HG02973 (cell line): ENCODE results near the gene MYZAP.

ENCODE experiments used
- ATAC-seq: cut with Tn5 transposase; IDR thresholded peaks from one replicate; pipeline ENCODE4 v1.9.1; 2021; ENCODE audit warnings: moderate library complexity; ENCODE audit not compliant: unreplicated experiment

MYZAP gene

DNA sequence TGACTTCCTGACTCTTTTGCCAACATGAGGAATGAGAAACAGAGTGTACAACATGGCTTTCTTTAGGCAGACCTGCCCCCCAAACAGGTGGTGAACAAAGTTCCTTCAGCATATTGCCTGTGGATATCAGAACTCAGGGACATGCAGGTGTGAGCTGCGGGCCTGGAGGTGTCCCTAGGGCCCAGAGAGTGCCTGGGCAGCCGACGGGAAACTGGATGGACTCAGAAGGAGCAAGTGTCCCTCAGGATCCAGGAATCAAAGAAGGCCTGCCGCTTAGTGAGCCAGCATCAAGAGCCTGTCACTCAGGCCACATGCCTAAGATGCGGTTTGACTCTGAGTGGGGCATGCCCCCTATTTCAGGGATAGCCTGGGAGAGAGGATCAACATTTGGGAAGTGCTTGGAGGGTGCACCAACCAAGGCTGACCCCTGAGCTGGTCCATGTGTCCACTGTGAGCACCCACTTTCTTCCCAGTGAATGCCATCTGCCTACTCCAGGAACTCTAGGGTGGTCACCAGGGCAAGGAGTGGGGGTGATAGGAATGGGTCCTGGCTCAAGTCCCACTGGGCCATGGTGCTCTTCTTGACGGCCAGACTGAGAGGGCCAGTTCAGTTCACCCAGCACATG, 98.8 kb downstream of the MYZAP start:
- ATAC-seq, result no peak

DNA sequence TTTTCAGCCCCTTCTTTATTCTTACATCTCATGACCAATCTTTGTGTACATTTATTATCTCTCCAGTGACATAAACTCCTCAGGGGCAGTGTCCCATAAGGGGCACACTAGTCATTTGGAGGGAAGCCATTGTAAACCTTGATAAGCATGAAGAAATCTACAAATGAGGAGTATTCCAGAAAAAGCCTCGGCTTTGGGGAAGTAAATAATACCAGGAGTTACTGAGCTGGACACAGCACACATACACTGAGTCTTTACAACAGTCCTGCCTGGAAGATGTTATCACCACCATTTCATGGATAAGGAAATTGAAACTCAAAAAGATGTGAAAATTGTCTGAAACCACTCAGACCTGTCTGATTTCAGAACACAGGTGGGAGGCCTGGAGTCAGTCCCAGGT, 99.4 kb downstream of the MYZAP start:
- ATAC-seq, result no peak

DNA sequence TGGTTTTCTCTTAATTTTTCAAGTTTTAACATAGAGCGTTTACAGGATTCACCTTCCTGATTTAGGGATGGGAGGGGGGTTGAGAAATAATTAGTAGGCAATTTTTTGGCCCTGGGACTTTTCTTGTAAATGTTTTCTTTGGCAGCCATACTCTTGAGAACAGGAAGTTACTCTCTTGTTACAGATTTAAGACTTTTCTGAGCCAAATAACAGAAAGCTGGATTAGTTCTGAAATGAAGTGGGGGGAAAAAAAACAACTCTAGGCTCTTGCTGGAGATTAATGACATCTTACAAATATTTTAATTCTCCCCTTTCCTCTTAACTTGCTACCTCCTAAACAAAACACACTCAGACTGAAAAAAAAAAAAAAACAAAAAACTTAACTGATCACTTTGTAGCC, 101.0 kb downstream of the MYZAP start:
- no peak for ATAC-seq

DNA sequence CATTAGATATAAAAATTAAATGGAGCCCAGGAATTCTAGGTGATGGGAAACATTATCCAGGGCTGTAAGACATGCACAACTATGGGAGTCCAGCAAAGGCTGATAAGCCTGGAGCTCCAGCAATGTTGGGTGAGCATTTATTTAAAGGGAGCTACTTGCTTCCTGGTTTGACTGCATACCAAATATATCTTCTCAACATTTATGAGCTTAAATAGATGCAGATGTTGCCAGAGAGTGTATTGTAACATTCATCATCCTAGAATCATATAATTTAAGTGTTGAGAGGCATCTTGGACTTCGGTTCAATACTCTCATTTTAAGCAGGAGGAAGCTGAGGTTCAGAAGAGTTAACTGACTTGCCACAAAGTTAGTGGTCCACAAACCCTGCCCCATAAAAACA, 102.6 kb downstream of the MYZAP start:
- no peak for ATAC-seq

DNA sequence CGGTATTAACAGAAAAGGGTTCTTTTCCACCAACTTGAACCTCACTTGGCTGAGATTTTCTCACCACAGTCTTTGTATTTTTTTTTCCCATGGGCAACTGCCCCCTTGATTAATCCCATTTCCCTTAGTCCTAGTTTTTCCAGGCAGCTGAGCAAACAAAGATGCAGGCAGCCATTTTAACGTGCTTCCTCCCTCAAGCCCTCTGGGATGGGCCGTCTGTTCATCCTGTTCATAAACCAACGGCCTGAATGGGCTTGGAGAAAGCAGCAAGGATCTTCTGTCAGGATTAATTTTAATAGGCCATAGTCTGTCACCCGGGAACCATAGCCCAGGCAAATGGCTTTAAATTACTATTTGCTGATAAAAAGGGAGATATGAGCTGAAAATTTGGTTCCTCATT, 104.4 kb downstream of the MYZAP start:
- no peak for ATAC-seq

DNA sequence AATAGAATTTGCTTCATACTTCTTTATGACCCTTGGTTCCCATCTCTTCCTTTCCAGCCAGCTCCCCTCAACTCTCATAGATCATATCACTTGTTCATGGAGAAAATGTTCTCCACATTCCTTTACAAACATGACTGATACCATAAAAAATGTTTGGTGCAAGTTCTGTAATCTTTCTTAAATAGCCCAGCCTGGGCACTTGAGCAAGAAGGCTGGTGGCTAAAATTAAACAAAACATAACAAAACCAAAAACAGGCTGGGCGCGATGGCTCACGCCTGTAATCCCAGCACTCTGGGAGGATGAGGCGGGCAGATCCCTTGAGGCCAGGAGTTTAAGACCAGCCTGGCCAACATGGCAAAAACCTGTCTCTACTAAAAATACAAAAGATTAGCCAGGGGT, 105.9 kb downstream of the MYZAP start:
- no peak for ATAC-seq

DNA sequence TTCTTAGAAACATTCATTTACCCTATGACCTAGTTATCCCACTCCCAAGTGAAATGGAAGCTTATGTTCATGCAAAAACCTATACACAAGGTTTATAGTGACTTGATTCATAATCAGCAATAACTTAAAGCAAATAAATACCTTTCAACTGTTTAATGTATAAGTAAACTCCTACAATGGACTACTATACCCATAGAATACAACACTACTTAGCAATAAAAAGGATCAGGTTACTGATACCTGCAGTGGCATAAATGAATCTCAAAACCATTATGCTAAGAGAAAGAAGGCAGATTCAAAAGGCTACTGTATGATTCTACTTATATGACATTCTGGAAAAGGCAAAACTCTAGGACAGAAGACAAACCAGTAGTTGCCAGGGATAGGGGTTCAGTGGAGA, 106.5 kb downstream of the MYZAP start:
- ATAC-seq, result no peak

DNA sequence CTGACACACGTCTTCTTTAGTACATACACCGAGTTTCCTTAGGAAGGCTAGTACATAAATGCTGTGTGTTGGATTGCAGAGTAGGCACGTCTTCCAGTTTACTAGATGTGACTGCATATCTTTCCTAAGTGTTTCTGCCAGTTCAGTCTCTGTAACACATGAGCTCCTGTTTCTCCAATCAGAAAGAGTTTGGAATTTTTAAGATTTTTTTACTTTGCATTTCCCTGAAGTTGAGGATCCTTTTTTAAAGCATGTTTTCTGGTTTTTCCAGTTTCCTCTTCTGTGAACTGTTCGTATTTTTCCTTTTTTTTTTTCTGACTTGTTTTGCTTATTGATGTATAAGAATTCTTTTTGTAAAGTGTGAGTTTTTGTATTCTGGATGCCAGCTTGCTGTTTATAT, 107.3 kb downstream of the MYZAP start:
- ATAC-seq, result no peak

DNA sequence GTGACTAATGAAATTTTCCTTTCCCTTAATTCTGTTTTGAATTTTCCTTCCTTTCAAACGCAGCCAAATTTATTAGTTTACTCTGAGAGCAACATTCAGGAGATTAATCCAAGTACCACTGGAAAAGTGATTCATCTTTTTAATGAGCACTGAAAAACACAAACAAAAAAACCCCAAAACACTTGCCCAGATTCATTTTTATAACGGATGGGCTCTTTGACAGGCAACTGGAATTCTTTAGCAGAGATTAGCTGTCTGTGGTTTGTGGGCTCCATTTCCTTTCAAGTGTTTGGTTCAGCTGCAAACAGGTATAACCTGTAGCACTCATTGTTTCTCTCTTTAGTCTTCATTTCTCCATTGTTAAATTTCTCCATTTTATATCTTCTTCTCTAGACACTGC, 111.7 kb downstream of the MYZAP start:
- ATAC-seq, result no peak

DNA sequence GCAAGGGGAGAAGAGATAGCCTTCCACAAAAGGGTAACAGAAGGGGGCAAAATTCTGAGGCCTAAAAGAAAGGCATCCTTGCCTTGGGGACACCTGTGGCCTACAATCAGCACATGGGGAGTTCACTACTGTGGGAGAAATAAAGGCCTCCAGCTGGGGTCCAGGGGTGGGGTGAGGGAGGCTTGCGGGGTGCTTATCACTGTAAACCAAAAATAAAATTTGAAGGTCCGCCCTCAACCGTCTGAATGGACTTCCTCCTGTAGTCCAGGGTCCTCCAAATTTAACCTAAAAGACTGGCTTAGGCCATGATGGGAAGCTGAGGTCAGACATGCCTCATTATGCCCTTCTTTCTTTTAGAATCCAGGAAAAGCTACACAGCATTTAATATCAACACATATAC, 112.7 kb downstream of the MYZAP start:
- no peak for ATAC-seq

DNA sequence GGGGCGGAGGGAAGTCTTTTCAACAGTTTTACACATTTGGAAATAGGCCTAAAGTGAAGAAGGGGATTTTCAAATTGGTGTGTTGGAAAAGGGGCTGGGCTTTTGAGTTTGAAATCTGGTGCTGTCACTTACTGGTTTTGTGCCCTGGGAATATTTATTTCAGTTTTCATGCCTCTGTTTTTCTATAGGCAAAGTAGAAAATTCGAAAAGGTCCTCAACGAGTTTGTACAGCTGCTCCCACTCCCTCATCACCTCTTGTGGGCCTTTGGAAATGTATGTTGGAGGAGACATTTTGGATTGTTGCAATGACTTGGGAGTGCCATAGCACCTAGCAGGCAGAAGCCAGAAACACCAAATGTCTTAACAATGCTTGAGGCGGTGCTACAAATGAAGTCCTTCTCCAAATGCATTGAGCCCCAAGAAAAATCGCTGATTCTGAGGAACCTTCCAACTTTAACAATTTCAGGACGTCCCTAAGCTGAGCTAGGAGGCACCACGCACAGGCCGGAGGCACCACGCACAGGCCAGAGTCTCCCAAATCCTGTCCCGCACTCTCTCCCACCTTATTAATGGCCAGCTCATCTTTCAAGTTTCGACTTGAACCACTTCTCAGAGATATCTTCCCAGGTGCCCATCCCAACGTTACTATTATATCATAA, 114.2 kb downstream of the MYZAP start:
- ATAC-seq, result no peak

DNA sequence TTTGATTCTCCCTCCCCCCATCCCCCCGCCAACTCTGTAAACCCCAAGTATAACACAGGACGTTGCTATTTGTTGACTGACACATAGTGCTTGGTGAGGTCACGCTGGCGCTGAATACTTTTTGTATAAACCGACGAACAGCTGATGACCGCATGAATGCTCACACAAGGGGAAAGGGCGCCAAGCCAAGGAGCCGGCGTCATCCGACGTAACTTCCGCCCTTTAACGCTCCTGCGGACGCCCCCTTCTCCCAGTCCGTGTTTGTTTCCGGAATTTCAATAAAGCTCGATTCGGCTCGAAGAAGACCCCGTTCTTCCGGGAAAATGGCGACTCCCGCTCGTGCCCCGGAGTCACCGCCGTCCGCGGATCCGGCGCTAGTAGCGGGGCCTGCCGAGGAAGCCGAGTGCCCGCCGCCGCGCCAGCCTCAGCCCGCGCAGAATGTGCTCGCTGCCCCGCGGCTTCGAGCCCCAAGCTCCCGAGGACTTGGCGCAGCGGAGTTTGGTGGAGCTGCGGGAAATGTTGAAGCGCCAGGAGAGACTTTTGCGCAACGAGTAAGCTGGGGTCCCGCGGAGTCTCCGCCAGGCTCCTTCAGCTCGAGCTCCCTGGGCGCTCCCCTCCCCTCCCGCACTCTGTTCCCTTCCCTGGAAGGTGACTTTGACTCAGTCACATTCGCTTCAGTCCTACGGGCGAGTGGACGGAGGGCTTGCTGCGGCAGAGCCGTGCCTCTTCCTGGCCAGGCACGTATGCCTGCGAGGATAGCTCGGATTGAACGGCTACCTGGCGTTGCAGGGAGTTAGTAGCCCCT, 114.9 kb downstream of the MYZAP start, which contains the start of gene POLR2M:
Gene POLR2M (plus strand): TSS at position 310 of the 805 bp plus-strand sequence. CDS start 129 bp downstream, at position 439.
- ATAC-seq, result peak; percentile 92

DNA sequence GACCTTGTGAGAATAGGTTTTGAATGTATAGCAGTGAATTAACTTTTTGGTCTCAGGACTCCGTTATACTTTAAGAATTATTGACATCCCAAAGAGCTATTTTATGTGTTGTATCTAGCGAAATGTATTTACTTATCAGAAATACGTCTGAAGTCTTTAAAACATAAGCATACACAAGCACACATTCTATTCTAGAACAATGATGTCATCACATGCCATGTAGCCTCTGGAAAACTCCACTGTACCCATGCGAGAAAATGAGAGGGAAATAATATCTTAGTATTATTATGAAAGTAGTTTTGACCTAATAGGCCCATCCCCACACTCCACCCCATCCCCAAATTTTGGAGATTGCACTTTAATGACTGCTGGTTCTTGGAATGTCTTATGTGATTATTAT, 116.3 kb downstream of the MYZAP start:
- no peak for ATAC-seq

DNA sequence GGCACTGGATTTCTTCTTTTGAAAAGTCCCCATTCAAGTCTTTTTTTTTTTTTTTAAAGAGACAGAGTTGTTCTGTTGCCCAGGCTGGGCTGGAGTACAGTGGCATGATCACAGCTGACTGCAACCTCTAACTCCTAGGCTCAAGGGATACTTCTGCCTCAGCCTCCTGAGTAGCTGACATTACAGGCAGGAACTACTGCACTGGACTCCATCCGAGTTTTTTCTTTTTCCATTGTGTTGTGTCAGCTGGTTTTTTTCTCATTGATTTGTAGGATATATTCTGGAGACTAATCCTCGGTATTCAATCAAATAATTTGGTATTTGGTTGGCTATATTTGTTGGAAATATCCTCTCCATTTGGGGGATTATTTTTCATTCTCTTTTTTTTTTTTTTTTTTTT, 126.6 kb downstream of the MYZAP start:
- ATAC-seq, result no peak

DNA sequence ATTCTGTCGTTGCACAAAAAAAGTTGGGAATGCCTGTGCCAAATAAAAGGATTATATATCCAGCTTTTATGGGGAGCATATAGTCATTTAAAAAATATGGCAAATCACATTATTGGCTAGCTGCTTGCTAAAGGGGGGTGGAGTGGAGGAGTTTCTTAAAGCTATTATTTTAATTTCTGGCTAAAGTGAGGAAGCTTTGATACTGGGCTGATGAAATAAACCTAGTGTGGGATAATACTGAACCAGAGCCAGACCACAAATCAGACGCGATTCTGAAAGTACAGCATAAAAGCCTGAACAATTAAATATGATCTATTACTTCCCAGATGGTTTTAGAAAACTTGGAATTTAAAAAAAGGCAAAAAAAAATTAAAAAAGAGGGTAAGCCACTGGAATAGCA, 129.2 kb downstream of the MYZAP start:
- no peak for ATAC-seq

DNA sequence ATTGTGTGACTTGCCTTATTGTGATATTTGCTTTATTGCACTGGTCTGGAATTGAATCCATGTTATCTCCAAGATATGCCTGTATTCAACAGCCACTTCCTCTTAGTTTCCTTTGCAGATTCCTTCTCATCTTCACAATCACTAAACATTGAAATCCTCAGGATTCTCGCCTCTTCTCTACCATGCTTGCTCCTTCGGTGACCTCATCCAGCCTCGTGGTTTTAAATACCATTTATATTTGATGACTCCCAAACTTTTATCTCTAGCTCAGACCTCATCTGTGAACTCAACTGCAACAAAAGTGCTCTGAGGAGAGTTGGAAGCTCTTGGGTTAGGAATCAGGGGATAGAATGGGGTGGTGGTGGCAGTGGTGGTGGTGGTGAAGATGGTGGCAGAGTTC, 134.7 kb downstream of the MYZAP start:
- no peak for ATAC-seq

DNA sequence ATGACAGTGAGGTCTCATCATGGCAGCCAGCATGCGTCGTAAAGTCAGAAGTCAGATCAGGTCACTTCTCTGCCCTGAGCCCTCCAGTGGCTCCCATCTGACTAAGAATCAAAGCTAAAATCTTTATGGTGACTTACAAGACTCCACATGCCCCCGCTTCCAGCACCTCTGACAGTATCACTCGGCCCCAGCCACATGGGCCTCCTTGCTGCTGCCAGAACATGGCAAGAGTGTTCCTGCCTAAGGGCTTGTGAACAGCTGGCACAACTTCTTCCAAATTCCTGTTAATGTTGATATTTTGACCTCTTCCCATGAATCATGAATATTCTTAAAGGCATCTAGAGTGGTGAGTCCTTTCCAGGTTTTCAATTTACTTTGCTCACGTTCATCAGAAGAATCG, 135.3 kb downstream of the MYZAP start:
- ATAC-seq, result no peak

DNA sequence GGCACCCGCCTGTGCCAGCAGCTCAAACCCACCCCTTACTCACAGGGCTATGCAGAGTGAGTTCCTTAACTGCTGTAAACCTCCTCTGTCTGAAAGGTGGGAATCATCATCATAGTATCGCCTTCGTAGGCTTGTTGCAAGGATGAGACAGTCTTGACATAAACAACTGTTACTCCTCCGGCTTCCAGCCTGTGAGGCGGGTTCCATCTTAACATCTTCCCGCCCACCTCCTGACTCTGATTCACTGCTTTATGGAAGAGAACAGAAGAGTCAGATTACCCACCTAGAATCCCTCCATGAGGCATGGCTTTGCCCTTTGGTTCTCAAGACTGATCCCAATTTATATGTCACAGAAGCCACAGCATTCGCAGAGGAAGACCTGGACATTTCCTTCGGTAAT, 136.7 kb downstream of the MYZAP start:
- no peak for ATAC-seq

DNA sequence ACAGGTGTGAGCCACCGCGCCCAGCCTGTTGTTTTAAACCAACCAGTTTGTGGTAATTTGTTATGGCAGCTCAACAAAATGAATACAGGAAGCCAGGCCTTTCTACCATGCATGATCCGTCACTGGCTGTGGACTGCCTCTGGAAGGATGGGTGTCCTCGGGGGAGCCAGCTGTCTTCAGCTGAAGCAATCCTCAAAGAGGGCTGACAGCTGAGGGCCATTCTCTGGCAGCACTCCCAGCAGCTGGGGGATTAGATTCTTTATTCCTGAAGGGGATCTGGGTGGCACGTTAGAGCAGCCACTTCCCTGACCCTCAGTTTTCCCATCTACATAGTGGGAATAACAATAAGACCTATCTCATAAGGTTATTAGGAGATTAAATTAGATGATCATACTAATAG, 139.2 kb downstream of the MYZAP start:
- ATAC-seq, result no peak

DNA sequence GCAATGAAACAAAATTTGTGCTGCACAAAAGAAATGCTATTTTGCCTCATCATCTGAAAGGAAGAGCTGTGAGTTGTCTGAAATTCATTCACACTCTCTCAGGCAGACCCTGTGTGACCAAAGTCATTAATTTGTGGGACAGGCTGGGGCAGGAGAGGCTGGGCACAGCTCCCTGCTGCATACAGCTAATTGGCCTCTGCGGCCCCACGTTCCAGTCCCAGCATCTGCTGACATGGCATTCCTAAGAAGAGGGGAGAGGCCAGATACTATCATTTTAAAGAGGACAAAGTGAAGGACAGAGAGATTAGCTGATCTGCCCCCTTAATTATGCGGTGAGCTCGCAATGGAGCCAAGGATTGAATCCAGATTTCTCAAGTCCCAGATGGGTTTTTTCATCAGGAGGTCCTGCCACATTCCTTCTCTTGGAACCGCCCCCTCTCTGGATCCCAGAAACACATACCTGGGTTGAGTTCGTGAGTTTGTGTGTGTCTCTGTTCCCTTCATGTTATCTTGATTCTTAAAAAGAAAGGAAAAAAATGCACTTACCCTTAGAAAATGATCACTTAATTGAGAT, 139.9 kb downstream of the MYZAP start:
- no peak for ATAC-seq

DNA sequence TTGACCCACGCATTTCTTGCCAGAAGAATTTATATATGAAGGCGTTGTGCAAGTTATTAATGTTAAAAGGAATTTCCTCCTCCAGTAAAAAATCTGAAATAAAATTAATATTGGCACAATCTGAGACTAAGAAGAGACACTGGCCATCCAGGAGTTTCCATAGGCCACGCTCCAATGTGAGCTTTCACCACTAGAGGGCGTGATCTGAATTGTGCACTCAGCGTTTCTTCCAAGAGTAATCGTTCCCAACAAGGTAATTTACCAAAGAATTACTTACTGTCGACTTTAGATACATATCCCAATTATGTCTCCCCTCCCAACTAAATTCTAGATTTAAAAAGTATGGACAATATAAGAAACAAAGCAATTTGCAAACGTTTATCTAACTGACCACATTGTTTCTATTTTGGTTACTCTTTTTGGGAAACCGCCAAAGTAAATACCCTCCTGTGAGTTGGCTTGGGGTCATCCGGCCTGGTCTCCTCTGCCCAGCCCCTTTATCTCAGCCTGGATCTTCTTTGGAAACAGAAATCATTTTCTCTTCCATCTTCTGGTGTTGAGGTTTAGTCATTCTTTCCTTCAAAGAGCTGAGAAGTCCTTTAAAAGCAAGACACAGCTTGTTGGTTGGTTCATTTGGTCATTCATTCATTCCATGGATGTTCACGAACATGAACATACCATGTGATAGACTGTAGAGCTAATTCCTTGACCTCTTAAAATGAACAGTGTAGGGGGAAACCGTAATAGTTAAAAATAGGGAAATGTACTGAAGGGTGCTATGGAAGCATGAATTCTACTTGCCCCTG, 141.0 kb downstream of the MYZAP start:
- no peak for ATAC-seq
